ENCODE data around the gene PRUNE2.

DNA sequence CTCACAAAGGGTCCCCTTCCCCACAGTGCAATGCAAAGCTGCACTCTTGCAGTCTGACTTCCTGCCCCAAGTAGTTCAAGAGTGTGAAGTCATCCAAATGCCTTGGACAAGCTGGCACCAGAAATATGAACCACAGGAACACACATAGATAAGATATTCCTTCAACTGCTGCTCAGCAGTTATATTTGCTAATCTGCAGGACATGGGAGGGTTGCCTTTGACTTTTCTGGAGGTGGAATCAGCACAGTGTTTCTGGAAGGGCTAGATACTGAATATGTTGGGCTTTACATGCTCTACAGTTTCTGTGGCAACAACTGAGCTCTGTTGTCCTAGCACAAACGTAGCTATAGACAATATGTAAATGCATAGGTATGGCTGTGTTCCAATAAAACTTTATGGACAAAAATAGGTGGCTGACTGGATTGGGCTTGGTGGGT is 238.4 kb downstream of the PRUNE2 start:
- TF ChIP-seq, protein P1, sequence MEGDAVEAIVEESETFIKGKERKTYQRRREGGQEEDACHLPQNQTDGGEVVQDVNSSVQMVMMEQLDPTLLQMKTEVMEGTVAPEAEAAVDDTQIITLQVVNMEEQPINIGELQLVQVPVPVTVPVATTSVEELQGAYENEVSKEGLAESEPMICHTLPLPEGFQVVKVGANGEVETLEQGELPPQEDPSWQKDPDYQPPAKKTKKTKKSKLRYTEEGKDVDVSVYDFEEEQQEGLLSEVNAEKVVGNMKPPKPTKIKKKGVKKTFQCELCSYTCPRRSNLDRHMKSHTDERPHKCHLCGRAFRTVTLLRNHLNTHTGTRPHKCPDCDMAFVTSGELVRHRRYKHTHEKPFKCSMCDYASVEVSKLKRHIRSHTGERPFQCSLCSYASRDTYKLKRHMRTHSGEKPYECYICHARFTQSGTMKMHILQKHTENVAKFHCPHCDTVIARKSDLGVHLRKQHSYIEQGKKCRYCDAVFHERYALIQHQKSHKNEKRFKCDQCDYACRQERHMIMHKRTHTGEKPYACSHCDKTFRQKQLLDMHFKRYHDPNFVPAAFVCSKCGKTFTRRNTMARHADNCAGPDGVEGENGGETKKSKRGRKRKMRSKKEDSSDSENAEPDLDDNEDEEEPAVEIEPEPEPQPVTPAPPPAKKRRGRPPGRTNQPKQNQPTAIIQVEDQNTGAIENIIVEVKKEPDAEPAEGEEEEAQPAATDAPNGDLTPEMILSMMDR (IDR thresholded peaks at IDR 0.05): no peak
- no peak for TF ChIP-seq POLR2AphosphoS5 (IDR thresholded peaks at IDR 0.05; ENCODE audit: low read depth, low read length)
- TF ChIP-seq EZH2phosphoT487 (IDR thresholded peaks at IDR 0.05; ENCODE audit: borderline replicate concordance, low read depth): no peak
